NCI-H1930 (cell line): ENCODE results near the gene HEATR1.
"Not testable (repeated sequence)": the region's sequence is repeated elsewhere in the genome, so short reads cannot be mapped to it uniquely, and the experiment has no call there.

Source experiments
- DNase-seq, 2 experiments: peaks; one replicate each; lab custom pipeline; 2025; lab: John Stamatoyannopoulos, UW

HEATR1 gene

DNA sequence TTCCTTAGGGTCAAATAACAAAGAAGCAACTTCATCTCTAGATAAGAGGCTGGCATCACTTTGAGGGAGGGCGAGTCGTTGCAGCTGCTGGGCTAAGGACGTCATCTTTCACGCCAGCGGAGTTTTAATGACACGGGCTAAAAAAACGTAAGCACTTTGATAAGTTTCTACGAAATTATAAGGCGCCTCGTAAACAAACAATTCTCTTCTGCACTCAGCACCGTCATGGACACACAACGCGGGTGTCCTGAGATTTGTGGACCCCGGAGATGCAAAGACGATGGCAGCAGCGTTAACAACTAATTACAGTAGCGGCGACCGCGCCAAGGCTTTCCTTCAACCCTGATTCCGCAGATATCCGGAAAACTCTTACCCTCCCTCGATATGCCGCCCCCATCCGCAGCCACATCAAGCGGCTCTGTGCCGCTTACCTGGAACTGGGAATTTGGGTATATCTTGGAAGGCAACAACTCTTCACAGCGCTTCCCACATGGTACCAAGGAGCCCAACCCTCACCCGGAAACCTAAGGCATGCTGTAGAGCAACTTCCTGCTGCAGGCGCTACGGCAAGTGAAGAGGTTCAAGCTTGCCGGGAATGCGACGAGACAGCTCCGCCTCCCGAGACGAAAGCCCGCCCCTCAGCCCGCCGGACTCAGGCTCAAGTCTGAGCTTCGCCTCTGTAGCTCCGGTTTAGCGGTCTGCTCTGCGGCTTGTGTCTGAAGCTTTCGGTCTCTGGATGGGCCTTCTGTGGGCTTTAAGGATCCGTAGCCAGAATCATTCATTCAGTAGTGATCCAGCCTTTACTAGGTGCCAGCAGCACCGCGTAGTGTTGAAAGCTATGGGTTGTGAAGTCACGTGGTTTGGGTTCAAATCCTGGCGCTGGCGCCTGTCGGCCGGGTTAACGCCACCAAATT lies at the start of gene HEATR1:
TSS of gene HEATR1 (minus strand) at position 526 of the 914 bp plus-strand sequence. CDS start at position 105, 421 bp downstream.
- peak; percentile 87 to 89 for DNase-seq

- DNase-seq, result no peak
These were observed 40.8 kb upstream of the HEATR1 start for GRCh38 chr1:236645016-236645680.

DNA sequence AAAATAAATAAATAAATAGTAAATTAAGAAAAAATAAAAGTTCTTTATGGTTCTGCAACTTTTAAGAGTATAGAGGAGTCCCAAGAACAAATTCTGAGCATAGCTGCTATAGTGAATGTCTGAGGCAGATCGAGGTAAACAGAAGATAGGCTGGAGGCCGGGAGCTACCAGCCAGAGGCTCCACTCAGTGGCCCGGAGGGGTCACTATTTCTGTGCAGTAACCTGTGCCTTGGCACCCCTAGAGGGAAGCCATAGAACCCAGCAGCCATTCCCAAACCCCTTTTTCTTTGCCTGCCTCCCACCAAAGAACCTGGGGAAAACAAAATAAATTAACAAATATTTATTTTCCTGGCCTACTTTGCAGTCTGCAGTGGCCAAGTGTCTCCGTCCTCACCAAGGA lies 38.4 kb upstream of the HEATR1 start:
- peak in 1 of 2 experiments; percentile 8 for DNase-seq

DNA sequence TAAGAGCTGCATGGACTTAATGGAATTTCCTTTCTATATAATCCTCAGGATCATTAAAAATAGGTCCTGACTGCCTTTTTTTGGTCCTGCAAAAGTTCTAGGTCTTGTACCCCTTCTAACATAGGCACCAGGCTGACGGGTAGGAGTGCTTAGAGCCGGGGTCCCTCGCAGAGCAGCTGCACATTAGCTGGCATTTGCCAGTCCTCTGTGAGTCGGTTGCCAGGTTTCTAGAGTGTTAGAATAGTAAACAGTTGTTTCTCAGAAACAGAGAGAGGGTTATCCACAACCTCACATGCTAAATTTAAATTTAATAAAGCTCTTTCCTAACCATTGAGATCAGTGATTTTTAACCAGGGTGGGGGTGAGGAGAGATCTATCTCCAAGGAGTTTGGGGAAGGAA lies 35.4 kb upstream of the HEATR1 start:
- no peak for DNase-seq

DNA sequence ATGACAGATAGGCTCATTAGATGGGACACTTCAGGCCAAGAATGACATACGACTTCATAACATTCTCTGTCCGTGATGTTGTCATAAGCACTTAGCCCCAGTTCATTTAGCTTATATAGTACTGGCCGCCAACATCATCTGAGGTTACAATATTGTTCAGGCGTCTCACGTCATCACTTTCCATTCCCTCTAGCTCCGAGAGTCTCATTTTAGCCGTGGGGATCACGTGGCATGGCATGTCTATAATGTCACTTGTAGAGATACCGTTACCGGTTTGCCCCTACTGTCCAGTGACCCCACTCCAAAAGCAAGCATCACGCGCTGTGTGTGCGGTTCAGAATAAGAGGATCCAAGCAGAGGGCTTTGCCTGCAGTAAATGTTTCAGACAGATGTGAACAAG lies 34.6 kb upstream of the HEATR1 start:
- DNase-seq, result peak in 1 of 2 experiments; percentile 27

DNA sequence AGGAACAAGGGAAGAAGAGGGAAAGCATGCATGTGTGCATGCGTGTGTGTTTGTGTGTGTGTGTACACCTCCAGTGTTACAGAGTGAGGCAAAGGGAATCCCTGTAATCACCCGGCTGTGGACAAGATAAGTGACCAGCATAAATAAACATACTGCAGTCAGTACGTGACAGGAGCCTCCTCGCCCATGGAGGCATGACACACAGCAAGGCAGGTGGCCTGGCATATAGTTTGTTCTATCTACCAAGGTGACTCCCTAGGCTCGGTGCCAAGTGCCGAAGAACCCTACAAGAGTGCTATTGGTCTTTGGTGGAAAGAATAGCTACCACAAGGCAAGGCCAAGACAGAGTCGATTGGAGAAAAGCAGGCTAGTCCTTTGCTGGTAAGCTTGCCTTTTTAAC lies 31.7 kb upstream of the HEATR1 start:
- no peak for DNase-seq

DNA sequence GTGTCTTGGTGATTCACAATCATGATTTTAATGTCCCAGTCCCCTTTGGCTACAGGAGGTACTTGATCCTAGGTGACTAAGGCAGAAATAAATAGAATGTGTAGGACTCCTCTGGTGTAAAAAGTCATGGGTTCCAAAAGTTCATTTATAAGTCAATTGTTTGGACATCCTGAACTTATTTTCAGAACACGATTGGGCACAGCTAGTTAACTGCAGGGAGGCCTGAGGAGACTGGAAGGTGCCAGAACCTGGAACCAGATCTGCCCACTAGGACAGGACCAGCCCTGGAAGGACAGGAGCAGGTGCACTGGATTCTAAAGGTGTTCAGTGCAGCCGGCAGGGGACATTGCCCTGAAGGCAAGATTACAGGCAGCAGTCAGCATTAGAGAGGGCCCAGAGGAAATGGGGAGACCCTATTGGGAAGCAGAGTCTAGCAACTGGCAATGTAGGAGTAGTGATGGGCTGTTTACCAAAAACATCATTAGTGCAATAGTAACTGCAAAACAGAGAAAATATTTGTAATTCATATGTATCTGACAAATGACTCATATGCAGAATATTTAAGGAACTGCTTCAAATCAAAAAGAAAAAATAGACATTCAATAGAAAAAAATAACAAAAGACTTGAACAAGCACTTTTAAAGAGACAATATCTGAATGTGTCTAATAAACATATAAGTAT lies 23.6 kb upstream of the HEATR1 start:
- no peak for DNase-seq

DNA sequence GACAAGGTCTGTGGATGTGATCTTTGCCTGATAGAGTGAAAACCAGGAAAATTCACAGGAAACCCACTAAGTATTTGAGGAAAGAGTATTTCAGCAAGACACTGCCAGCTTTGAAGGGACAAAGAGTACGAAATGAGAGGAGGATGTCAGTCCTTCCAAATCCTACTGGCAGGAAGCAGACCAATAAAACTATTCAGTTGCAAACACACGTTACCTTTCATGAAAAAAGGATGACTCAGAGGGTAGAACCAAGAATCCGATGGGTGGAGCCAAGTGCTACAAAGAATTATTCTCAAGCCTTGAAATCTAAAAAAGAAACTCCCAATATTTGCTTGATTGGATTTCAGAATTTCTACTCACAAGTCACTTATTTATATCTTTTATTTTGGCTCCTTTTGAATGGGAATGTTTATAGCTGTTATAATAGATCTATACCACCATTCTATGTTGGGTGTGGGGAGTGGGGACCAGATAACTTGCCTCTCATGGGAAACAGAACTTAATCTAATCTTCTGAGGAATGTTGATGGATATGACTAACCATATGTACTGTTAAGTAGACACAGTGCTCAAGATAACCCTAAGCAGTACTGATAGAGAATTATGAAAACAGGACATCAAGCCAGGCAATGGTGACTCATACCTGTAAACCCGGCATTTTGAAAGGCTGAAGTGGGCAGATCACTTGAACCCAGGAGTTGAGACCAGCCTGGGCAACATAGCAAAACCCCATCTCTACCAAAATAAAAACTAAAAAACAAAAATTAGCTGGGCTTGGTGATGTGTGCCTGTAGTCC lies 19.3 kb upstream of the HEATR1 start:
- no peak for DNase-seq

DNA sequence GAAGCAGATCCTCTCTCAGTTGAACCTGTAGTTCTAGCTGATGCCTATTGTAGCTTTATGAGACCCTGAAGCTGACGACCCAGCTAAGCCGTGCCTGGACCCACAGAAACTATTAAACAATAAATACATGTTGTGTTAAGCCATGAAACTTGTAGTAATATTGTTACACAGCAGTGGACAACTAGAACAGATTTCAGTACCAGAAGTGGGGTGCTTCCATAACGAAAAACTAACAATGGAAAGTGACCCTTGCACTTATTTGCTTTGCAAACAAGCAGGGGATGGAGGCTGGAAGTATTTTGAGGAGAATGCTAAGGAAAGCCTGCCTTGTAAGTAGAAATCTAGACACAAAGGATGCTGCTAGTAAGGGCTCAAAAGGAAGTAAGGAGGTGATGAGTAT lies 18.1 kb upstream of the HEATR1 start:
- DNase-seq, result no peak

DNA sequence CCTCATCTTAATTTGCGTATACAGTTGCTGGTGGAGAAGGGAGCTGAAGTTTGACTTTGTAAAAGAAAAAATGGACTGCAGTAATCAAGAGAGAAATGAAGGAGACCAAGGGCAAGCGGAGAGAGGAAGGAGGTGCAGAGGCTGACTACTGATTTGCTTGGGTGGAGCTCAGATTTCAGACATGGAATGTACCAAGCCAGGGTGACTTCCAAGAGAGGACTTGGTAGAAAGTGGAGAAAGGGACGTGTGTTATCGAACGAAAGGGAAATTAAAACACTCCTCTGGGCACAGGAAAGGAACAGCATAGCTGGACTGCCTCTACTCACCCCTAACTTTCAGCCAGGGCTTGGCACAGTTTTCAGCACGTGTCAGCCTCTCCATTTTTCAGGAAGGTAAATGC lies 15.1 kb upstream of the HEATR1 start:
- no peak for DNase-seq

- no peak for DNase-seq
These were observed 14.2 kb upstream of the HEATR1 start for GRCh38 chr1:236618507-236618906.

DNA sequence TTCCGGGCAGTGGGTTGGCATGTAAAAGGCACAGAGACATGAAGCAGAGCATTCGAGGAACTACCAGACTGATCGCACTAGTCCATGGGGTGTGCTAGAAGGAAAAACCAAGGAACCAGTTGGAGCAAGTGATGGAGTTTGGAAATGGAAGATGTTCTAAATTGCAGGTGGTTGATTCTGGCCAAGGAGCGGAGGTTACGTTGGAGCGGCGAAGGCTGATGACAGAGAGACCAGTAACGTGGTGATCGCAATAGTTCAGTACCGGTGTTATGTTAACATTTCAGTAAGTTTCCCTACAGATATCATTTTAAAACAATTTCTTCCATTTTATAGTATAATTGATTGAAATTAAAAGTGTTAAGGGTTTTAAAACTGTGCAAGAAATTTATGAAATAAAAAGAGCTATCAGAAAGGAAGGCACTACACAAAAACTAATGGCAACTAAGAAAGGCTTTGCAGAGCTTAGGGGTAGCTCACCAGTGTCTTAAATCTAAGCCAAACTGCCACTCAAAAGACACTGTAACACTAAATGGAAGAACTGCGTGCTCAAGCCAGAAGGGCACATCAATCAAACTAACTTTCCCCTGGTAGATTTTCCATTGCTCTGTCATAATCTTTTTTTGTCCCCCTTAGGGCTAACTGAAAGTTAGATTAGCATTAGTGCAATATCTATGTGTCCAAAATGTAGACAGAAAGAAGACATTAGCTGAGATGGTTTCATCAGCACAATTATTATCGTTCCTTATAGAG lies 11.3 kb upstream of the HEATR1 start:
- DNase-seq, result no peak

GRCh38 chr1:236612349-236612748 lies 8.0 kb upstream of the HEATR1 start:
- no peak for DNase-seq

DNA sequence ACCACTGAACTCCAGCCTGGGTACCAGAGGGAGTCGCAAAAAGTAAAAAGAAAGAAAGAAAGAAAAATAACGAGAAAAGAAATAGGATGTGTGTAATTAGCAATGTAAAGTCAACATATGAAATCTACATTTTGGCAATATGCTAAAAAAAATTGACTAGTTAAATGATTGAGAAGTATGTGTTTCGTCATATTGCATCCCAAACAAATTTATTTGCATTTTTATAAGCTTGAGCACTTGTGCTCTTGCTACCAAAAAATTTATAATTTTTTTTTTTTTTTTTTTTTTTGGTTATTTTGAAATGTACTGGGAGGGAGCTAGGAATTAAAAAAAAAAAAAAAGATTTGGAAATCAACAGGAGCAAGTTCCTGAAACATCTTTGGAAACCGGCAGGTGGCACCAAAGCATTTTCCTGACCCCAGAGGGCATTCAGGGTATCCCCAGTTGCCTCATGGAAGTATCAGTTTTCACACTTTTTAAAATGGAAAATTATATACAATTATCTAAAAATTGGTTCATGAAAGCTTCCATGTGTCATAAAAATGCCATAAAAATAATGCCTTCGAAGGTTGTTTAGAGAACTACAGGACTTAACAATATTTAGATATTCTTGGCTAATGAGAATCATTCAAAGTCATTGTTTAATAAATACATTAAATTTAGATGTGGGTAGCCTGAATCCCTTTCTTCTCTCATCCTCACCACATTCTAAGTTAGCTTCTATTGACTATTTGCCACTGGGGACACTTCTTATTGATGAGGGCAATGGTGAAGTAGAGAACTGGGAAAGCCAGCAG lies 4.8 kb upstream of the HEATR1 start:
- peak; percentile 24 to 57 for DNase-seq

GRCh38 chr1:236607597-236607996 lies 3.3 kb upstream of the HEATR1 start:
- not testable (repeated sequence) for DNase-seq

DNA sequence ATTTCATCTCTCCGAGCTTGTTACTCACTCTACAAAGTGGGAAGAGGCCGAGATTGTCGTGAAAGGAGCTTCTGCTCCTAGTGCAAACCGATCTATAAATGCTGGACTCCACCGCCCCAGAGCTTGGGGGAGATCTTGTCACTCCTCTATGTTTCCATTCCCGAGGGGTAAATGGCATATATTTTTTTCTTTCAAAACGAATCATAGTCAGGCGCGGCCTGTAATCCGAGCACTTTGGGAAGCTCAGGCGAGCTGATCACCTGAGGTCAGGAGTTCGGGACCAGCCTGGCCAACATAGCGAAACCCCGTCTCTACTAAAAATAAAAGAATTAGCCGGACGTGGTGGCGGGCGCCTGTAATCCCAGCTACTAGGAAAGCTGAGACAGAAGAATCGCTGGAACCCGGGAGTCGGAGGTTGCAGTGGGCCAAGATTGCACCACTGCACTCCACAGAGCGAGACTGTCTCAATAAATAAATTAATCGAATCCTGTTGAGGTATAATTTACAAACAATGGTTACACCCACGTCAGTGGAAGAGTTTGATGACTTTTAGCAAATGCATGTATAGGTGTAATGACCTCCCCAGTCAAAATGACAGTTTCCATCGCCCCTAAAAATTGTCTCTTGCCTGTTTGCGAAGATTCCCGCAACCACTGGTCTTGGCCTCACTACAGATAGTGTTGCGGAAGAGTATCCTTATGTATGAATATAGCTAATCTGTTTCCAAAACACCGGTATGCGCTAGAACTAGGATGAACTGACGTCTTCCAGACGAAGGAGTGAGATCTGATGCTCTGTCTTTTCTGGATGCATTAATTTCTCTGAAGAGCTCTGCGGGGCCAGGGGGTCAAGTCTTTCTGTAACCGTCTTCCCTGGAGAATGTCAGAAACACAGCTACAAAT lies 840 bp upstream of the HEATR1 start:
- no peak for DNase-seq

- DNase-seq, result no peak
These were observed 2.1 kb downstream of the HEATR1 start for GRCh38 chr1:236602171-236602570.

- no peak for DNase-seq
These were observed 13.7 kb downstream of the HEATR1 start for GRCh38 chr1:236590553-236591150.

- no peak for DNase-seq
These were observed 14.8 kb downstream of the HEATR1 start for GRCh38 chr1:236589531-236589930.
